CD14-positive monocyte (primary cell): Measurements from ENCODE around the gene FCRL4. TPM values are rescaled to one million over a fixed set of nuclear protein-coding genes. Genes with fewer than 3 reads are reported as not detected.
A peak's percentile ranks its signal among the peaks of the same experiment; 100 is the strongest.

Experiments used
- DNase-seq, 3 donors: peaks; one replicate each; pipeline ENCODE4 v3.0.0-alpha.2; 2011 to 2022
- H2AFZ ChIP-seq: 2 replicates; pipeline ENCODE4 v1.6.0; 2012; ENCODE audit warnings: mild to moderate bottlenecking, low read depth, low read length, inconsistent platforms; ENCODE audit not compliant: insufficient read depth, poor library complexity, severe bottlenecking
- H3K27ac ChIP-seq, 2 donors: 1 replicate in 1 of 2; 2 replicates in 1 of 2; pipeline ENCODE4 v1.5.1; 2012 to 2013; ENCODE audit warnings: low read length in 2 of 2, control low read depth in 1 of 2, inconsistent platforms in 1 of 2, low read depth in 1 of 2, mild to moderate bottlenecking in 1 of 2
- H3K27me3 ChIP-seq, 2 donors: one replicate each; pipeline versions ENCODE4 v1.6.0 to v1.6.1; 2011 to 2013; ENCODE audit warnings: low read length in 2 of 2; ENCODE audit not compliant: control insufficient read depth in 2 of 2, insufficient read depth in 2 of 2
- H3K36me3 ChIP-seq, 2 donors: replicated peaks in 1 of 2; 1 replicate in 1 of 2; 2 replicates in 1 of 2; pipeline versions ENCODE4 v1.5.1 to v1.6.1; 2012 to 2013; ENCODE audit warnings: low read length in 2 of 2, control low read depth in 1 of 2, inconsistent platforms in 1 of 2, mild to moderate bottlenecking in 1 of 2; ENCODE audit not compliant: insufficient read depth in 2 of 2, control insufficient read depth in 1 of 2
- H3K4me1 ChIP-seq, 2 donors: 1 replicate in 1 of 2; 2 replicates in 1 of 2; pipeline versions ENCODE4 v1.5.1 to v1.6.1; 2012 to 2013; ENCODE audit warnings: low read length in 2 of 2, control low read depth in 1 of 2, inconsistent platforms in 1 of 2, mild to moderate bottlenecking in 1 of 2, moderate library complexity in 1 of 2; ENCODE audit not compliant: insufficient read depth in 2 of 2, control insufficient read depth in 1 of 2
- H3K4me2 ChIP-seq: replicated peaks from 2 replicates; pipeline ENCODE3; 2012; ENCODE audit warnings: low read length, moderate library complexity, mild to moderate bottlenecking; ENCODE audit not compliant: poor library complexity, severe bottlenecking; ENCODE audit errors: extremely low read depth
- H3K4me3 ChIP-seq, 3 experiments: fragments of 200-600 bp in 1 of 3; sonication (generic) in 1 of 3; replicated peaks in 1 of 3; 1 replicate in 2 of 3; 2 replicates in 1 of 3; pipeline ENCODE4 v1.5.1; 2011 to 2013; ENCODE audit warnings: low read length in 3 of 3, mild to moderate bottlenecking in 3 of 3, control low read depth in 2 of 3, low read depth in 2 of 3, inconsistent platforms in 1 of 3, moderate library complexity in 1 of 3
- H3K79me2 ChIP-seq: 2 replicates; pipeline ENCODE4 v1.6.0; 2012; ENCODE audit warnings: mild to moderate bottlenecking, control low read depth, inconsistent platforms, low read length, moderate library complexity; ENCODE audit not compliant: insufficient read depth
- H3K9ac ChIP-seq: 2 replicates; pipeline ENCODE4 v1.6.0; 2017; ENCODE audit warnings: low read length, mild to moderate bottlenecking; ENCODE audit not compliant: insufficient read depth, poor library complexity, severe bottlenecking
- H3K9me3 ChIP-seq, 2 donors: replicated peaks in 1 of 2; 1 replicate in 1 of 2; 2 replicates in 1 of 2; pipeline versions ENCODE4 v1.5.1 to v1.6.1; 2012 to 2013; ENCODE audit warnings: low read length in 2 of 2, control low read depth in 1 of 2; ENCODE audit not compliant: control insufficient read depth in 1 of 2, insufficient read depth in 1 of 2
- H4K20me1 ChIP-seq: 2 replicates; pipeline ENCODE4 v1.6.0; 2012; ENCODE audit warnings: mild to moderate bottlenecking, low read length, control low read depth, moderate library complexity; ENCODE audit not compliant: insufficient read depth
- H3K27ac Mint-ChIP-seq, 7 donors: one replicate each; pipeline ENCODE4 v1.8.0; 2020; ENCODE audit warnings: mild to moderate bottlenecking in 7 of 7, mixed read lengths in 7 of 7, moderate library complexity in 6 of 7, inconsistent platforms in 2 of 7
- H3K27me3 Mint-ChIP-seq, 3 donors: one replicate each; pipeline ENCODE4 v1.8.0; 2021 to 2022; ENCODE audit warnings: low read depth in 3 of 3, mild to moderate bottlenecking in 3 of 3, mixed read lengths in 3 of 3, moderate library complexity in 3 of 3, inconsistent platforms in 1 of 3
- H3K36me3 Mint-ChIP-seq, 2 donors: one replicate each; pipeline ENCODE4 v1.8.0; 2020; ENCODE audit warnings: mixed read lengths in 2 of 2, inconsistent platforms in 1 of 2, mild to moderate bottlenecking in 1 of 2
- H3K4me1 Mint-ChIP-seq: one replicate; pipeline ENCODE4 v1.8.0; 2020; ENCODE audit warnings: mild to moderate bottlenecking, mixed read lengths
- H3K4me3 Mint-ChIP-seq, 2 donors: one replicate each; pipeline ENCODE4 v1.8.0; 2020; ENCODE audit warnings: mild to moderate bottlenecking in 2 of 2, mixed read lengths in 2 of 2, moderate library complexity in 1 of 2
- H3K9me3 Mint-ChIP-seq, 7 donors: one replicate each; pipeline ENCODE4 v1.8.0; 2020 to 2022; ENCODE audit warnings: mixed read lengths in 7 of 7, mild to moderate bottlenecking in 6 of 7, moderate library complexity in 6 of 7, inconsistent platforms in 2 of 7
- CTCF ChIP-seq: fragments of 200-600 bp; IDR thresholded peaks from one replicate; pipeline ENCODE4 v1.8.0; 2022; ENCODE audit warnings: antibody characterized with exemption, mild to moderate bottlenecking
- WGBS: methylation state at CpG from one replicate; pipeline ENCODE4 v1.1.5; 2013; ENCODE audit warnings: missing lambda C conversion rate; ENCODE audit not compliant: insufficient coverage; 5-methylcytosine and 5-hydroxymethylcytosine counted together
- intact Hi-C, 2 donors: fragments of 100-400 bp; cut with micrococcal nuclease; formaldehyde crosslinking; loops; one replicate each; pipeline versions ENCODE4 v1.15.0 to v1.15.1; 2023
- polyA plus RNA-seq, 3 donors: library from polyadenylated mRNA; depleted of rRNA in 1 of 3; unstranded in 2 of 3; stranded (reverse) in 1 of 3; fragments of 300-500 nt in 2 of 3; fragments of >200 nt in 1 of 3; fragmentation: Illumina TruSeq in 2 of 3; gene quantifications; 1 replicate in 2 of 3; 2 replicates in 1 of 3; pipeline ENCODE4 v1.2.3, GENCODE V29; 2012 to 2021

The FCRL4 gene
- polyA plus RNA-seq, 3 donors, result not detected

- H3K9ac ChIP-seq, result no peak overlapping the region
- H3K79me2 ChIP-seq, result no peaks in the 10 kb centered on the region
- Mint-ChIP-seq H3K27me3 (peaks cover 51 to 83% (median 72%) of the 10 kb centered on the region in 3 donors), H3K27ac (no peak overlapping the region), H3K9me3 (peaks cover 4 to 11% (median 8%) of the 10 kb centered on the region in 7 donors), H3K4me1 (peaks cover 5% of the 10 kb centered on the region), H3K36me3 (no peaks in the 10 kb centered on the region), H3K4me3 (peak overlapping the region in 1 of 2 donors; percentile 64)
- no peaks in the 10 kb centered on the region for H4K20me1 ChIP-seq
- peaks cover 44 to 69% of the 10 kb centered on the region in 2 donors for H3K27me3 ChIP-seq
- H3K4me1 ChIP-seq, result no peaks in the 10 kb centered on the region
- no peak for TF ChIP-seq CTCF
- intact Hi-C loops, result loop anchor here in 1 of 2 donors (5.0 to 10.0 kb wide), 2 partner anchors 104 to 366 kb away; no protein-coding TSS in a partner anchor
- DNase-seq, result no peak
- peaks cover 6 to 12% of the 10 kb centered on the region in 2 donors for H3K9me3 ChIP-seq
- WGBS, result 90% methylated on average over 1 of the region's 1 CpG
- no peak overlapping the region for H3K27ac ChIP-seq
- H3K4me3 ChIP-seq, result no peak overlapping the region
- H2AFZ ChIP-seq, result no peak overlapping the region
- H3K36me3 ChIP-seq, result no peaks in the 10 kb centered on the region
- H3K4me2 ChIP-seq, result no peak overlapping the region
These were observed 17.1 kb downstream of the FCRL4 start for GRCh38 chr1:157580828-157581210.

- Histone ChIP-seq H3K27me3 (peaks cover 44 to 69% of the 10 kb centered on the region in 2 donors), H3K79me2 (no peaks in the 10 kb centered on the region), H3K36me3 (no peaks in the 10 kb centered on the region), H3K9ac (no peak overlapping the region), H4K20me1 (no peaks in the 10 kb centered on the region), H3K4me3 (no peak overlapping the region), H3K9me3 (peaks cover 6 to 12% of the 10 kb centered on the region in 2 donors), H3K4me2 (no peak overlapping the region), H2AFZ (no peak overlapping the region), H3K27ac (no peak overlapping the region), H3K4me1 (no peaks in the 10 kb centered on the region)
- H3K27ac Mint-ChIP-seq, result no peak overlapping the region
- peaks cover 4 to 11% (median 8%) of the 10 kb centered on the region in 7 donors for H3K9me3 Mint-ChIP-seq
- 6% methylated on average over 3 of the region's 4 CpGs for WGBS
- H3K4me3 Mint-ChIP-seq, result peak overlapping the region in 1 of 2 donors; percentile 64
- intact Hi-C loops, result loop anchor here in 1 of 2 donors (5.0 to 10.0 kb wide), 2 partner anchors 104 to 367 kb away; no protein-coding TSS in a partner anchor
- H3K4me1 Mint-ChIP-seq, result peaks cover 1% of the 10 kb centered on the region
- no peaks in the 10 kb centered on the region for H3K36me3 Mint-ChIP-seq
- peaks cover 54 to 83% (median 72%) of the 10 kb centered on the region in 3 donors for H3K27me3 Mint-ChIP-seq
- DNase-seq, result peak; percentile 20 to 50 (median 38)
- TF ChIP-seq CTCF, result peak; percentile 82
These were observed 17.6 kb downstream of the FCRL4 start for GRCh38 chr1:157580179-157580827.
